Activated CD8-positive, alpha-beta memory T cell treated with anti-CD3 and anti-CD28 coated beads, Interleukin-2, amount 50 U/mL, for 1 hour (primary cell): Measurements from ENCODE around the gene CSH1.
"Not testable (repeated sequence)": the region's sequence is repeated elsewhere in the genome, so short reads cannot be mapped to it uniquely, and the experiment has no call there.

Source experiments
- DNase-seq: peaks from one replicate; pipeline ENCODE4 v3.0.0-alpha.2; 2020; ENCODE audit errors: extremely low read depth

CSH1 gene

GRCh38 chr17:63896524-63897354 lies at the start of gene CSH1:
Gene CSH1 (minus strand): TSS chr17:63896574. CDS start chr17:63896511, 63 bp downstream.
- DNase-seq: not testable (repeated sequence)

DNA sequence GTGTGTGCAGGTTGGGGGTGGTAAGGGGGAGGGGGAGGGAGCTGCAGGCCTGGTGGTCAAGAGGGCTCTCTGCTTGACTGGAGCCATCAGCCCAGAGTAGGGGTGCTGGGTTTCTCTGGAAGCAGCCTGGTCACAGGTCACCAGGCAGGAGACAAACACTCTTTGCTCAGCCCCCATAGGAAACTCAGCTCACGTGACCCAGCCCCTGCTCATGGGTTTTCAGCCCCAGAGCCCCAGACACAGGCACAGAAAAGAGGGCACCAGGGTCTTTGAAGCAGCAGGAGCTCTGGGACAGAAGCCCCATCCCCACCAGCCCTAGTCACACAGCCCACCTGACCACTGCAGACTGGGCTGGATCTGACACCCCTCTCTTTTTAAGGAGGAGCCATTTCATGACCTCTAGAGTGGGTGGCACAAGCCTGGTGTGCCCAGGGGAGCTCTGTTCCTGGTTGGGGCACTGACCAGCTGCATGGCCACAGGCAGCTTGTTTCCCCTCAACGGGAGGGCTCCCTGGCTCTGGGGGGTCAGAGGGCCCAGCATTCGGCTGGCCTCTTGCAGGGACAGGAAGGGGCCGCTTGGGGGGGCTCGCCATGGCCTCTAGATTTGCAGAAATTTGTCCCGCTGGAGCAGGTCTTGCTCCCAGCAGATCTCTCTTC lies 49.5 kb upstream of the CSH1 start:
- no peak for DNase-seq

DNA sequence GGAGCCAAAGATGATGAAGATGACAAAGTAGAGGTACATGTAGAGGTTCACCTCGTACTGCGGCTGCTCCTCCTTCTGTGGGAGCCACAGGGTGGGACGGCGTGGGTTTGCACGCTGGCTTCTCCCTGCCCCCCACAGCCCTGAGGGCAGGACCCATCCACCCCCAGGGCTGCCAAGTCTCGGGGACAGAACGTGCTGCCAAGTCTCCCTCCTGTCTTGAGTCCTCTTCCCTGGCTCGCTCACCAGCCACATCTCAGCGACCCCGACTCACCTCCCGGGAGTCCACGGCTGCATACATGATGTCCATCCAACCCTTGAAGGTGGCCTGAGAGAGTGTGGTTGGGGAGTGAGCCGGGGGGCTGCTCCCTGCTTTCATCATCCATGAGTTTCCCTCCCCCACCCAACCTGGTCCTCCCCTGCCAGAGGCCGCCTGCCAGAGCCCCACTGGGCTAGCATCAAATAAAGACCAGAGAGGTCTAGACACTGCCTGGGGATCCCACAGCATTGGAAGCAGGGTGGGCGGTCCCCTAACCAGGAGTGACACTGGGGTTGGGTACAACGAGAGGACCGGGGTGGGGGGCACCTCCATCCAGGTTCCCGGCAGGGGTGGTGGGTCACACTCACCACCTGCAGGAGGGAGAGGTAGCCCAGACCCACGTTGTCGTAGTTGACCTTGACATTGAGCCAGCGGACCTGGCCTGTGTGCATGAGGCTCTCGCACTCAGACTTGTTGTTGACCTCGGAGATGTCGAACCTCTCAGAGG lies 48.5 kb upstream of the CSH1 start:
- no peak for DNase-seq

DNA sequence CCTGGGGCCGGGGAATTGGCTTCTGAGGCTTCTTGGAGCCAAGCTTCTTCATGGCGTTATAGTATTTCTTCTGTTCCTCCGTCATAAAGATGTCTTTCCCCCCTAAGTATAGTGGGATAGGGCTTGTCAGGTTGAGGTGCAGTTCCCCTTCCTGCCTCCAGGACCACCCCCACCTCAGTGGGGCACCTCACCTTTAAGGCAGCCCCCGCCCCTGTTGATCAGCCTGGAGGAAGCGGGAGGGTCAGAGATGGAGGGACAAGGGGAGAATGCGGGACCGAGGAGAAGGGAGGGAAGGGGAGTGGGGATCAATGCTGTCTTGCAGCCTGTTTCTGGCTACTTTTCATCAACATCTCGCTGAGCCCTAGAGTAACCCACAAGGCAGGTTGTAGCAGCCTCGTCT lies 47.4 kb upstream of the CSH1 start:
- DNase-seq: no peak

DNA sequence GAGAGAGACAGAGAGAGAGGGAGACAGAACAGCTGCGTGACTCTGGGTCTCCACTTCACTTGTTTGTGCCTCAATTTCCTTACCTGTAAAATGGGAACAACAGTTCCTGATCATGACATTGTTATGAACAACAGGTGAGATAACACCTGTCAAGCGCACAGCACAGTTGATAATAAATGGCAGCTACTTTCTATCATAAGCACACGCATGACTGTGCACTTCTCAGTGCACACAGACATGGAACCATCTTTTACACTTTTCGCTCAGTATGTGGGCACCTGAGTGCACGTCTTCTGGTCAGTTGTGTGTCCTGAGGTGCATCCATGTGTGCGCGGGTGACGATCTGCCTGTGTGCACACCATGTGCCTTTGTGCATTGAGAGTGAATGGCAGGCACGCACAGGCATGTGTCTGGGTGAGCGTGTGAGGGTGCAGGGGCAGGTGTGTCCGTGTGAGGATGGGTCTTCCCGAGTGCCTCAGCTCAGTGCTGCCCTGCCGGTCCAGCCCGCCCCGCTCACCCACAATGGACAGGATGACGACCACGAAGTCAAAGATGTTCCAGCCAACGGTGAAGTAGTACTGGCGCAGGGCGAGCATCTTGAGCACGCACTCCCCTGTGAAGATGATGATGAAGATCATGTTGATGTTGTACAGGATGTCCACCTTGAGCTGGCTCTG lies 46.1 kb upstream of the CSH1 start:
- no peak for DNase-seq

GRCh38 chr17:63941751-63942150 lies 45.4 kb upstream of the CSH1 start:
- no peak for DNase-seq

- no peak for DNase-seq
Observed at GRCh38 chr17:63941162-63941561, 44.8 kb upstream of the CSH1 start.

DNA sequence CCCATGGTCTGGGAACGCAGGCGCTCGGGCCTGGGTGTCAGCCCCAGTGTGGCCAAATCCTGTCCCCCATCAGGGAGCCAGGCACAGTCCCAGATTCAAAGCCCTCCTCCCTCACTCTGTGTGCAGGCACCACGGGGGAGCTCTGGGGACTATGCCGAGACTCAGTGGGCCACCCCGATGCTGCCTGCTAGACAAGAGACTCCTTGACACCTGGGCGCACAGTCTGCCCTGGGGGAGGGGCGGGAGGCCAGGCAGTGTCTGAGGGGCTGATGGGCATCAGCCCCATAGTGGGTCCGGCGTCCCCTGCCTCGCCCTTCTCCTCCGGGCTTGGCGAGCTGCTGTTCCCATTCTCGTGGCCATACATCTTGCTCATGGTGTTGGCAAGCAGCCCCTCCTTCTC lies 44.2 kb upstream of the CSH1 start:
- DNase-seq: no peak

GRCh38 chr17:63939884-63940283 lies 43.5 kb upstream of the CSH1 start:
- DNase-seq: no peak

GRCh38 chr17:63939401-63939800 lies 43.0 kb upstream of the CSH1 start:
- no peak for DNase-seq

DNA sequence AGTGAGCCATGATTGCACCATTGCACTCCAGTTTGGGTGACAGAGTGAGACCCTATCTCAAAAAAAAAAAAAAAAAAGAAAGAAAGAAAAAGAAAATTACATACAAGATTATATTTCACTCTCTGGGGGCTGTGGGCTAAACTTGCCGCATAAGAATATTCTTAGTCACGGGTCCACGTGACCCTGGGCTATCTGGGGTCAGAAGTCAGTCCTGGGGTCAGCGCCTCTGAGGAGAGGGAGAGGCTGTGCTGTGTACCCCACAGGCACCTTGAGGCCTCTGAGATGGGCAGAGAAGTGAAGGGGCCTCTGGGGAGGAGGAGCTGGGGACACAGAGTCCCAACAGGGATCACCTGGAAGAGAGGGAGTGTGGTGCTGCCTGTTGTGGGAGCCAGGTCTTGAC lies 41.5 kb upstream of the CSH1 start:
- no peak for DNase-seq

DNA sequence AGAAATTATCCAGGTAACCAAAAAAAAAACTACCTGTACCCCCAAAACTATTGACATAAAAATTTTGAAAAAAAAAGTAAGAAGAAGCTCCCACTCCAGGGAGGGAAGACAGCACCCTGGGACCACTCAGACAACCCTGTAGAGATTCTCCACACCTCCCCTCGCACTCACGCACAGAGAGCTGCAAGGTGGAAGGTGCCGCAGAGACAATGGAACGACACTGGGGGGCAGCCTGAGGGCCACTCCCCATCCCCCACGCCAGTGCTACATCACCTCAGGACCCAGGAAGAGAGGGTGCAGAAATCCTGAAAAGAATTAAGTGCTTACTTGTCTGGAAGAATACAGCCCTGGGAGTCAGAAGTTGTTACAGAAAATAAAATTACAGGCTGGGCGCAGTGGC lies 40.9 kb upstream of the CSH1 start:
- DNase-seq: no peak

DNA sequence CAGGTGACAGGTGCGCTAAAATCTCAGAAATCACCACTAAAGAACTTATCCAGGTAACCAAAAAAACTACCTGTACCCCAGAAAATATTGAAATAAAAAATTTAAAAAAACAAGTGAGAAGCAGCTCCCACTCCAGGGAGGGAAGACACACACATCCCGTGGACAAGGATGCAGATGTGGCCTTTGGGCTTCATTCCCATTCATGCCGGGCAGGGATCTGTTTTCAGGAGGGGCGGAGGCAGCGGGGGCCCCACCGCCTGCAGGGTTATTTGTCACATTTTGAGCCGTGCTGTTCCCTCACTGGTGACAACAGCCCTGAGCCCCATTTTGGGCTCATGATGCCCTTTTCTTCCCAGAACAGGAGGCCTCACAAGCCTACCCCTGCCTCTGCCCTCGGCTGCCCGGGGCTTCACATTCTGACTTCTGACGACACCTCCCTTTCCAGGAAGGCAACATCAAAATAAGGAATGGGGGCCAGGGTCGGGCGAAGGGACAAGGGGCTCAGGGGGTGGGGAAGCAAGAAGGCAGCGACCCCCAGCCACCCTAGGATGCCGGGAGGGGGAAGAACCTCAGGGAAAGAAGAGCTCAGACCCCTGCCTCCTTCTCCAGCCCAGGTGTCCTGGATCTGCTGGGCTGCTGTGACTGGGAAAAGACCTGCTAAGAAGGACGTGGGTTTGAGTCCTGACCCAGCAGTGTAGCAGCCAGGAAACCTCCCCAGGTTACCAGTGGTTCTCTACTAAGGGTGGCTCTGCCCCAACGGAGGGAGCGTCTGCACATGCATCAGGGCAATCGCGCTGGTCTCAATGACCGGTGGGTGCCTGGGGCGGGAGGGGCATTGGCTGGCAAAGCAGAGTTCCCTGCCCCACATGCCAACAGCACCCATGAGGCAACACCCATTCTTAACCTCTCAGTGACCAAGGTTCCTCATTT lies 38.1 kb upstream of the CSH1 start:
- DNase-seq: no peak

DNA sequence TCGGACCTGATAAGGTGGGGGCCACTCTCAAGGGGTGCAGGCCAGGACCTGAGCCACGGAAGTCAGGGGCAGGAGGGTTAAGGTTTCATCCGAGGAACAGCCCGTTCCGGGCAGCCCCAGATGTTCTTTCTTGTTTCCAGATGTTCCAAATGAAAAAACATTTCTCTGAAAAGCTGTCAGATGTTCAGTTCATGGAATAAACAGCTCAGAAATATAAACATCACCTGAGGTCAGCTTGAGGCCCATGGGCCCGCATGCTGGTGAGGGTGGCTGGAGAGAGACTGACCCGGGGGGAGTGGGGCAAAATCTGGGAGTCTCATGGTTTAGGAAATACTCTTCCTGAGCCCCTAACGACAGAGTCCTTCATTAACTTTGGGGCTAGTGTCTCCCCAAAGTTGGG lies 37.2 kb upstream of the CSH1 start:
- DNase-seq: no peak

DNA sequence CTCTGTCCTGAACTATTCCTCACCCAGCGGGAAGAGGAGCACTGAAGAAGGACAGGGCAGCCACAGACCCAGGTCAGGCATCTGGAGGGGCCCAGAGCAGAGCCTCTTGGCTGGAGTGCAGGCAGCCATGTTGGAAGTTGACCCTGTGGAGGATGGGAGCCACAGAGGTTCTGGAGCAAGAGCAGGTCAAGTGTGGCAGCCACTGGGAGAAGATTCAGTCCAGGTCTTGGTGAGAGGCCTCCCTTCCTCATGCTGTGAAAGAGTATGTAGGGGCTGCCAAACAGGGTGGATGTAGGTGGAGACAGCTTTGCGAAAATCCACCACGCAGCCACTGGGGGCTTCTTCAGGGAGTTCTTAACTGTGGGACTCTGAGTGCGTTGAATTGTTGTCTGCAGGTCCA lies 36.3 kb upstream of the CSH1 start:
- DNase-seq: no peak

DNA sequence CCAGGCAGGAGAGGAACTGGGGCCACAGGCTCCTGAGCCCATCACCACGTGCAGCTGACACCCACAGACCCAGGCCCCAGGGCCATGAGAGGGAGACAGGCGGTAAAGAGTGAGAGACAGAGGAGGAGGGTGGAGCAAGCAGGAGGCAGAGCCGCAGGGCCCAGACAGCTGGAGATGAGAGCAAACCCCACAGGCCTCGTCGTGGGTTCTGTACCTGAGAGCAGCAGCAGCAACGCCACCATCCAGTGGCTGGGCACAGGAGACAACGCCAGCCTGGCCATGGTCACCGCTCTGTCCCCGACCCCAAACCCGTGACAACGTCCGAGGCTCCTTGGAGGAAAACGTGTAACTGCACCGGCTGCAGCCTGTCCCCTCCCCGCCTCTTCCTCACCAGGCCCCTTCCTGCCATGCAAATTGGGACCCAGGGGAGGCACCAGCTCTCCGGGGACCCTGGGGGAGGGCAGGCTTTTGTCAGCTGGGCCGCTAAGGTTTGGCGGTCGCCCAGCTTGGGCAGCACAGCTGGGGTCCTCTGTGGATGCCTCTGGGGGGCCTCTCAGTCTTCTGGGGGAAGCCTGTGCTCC lies 35.7 kb upstream of the CSH1 start, which contains the start of gene CD79B:
TSS of gene CD79B (minus strand) at position 351 of the 581 bp plus-strand sequence. CDS start at position 281, 70 bp downstream.
- no peak for DNase-seq

DNA sequence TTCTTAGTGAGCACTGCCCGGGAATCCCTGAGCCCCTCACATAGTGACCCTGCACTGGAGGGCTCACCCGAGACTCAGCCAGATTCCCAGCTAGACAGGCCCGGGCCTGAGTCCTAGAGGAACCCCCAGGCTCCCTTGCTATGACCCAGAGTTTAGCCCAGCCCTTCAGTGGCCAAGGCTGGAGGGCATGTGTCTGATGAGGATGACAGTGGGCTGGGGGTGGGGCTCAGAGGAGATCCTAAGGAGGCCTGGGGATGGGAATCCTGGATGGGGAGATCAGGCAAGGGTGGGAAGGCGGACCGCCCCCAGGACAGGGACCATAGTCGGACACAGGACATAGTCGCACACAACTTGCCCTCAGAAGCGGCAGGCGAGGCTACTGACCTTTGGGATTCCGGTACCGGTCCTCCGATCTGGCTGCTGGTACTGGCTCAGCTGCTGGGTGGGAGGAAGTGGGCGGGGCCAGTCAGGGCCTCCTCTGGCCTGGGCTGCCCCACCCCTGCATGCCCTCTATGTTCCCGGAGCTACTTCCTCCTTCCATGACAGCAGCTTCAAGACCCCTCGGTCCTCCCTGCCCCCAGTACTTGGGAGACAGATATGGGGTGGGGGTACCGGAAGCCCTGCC lies 34.7 kb upstream of the CSH1 start:
- DNase-seq: no peak

DNA sequence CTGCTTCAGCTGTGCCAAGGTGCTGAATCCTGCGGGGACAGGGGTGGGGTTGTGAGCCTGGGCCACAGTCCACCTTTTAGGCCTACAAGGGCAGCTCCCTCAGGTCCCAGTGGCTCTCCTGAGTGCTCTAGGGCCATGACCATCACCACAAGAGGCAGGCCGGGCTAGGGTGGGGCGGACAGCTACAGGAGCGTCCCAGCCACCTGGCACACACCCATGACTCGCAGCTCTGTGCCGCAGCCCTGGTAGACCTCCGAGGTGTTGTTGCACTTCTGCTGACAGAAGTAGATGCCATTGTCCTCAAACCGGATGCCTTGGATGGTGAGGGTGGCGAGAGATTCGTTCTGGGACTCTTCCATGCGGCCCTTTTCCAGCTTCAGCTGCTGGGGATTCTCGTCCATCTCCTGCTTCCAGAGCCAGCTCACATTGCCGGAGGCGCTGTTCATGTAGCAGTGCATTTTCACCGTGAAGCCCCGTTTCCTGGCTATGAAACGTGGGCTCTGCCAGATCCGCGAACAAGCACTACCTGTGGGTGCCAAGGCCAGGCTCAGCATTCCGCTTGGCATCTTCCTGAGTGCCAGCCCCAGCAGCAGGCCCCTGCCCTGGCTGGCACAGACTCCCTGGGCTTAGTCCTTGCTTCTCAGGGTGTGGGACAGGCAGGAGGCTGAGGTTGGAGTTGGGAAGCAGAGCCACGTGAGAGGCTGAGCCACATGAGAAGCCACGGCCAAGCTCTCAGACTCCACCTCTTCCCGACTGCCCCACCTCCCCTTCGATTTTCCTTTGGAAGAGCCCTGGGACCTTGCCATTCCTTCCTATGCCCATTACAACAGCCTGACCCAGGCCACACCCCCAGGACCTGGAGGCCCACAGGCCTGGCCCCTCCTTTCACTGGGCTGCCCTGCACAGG lies 33.7 kb upstream of the CSH1 start:
- no peak for DNase-seq
